ENCODE measurements around the gene TCTA.
"Not testable (repeated sequence)": the region's sequence is repeated elsewhere in the genome, so short reads cannot be mapped to it uniquely, and the experiment has no call there.

The TCTA gene

GRCh38 chr3:49383387-49383786 is 28.8 kb upstream of the TCTA start:
- no peak overlapping the region for H3K27ac ChIP-seq
- TF ChIP-seq CTCF (conservative IDR thresholded peaks at IDR 0.05) = no peak

GRCh38 chr3:49385617-49386016 is 26.6 kb upstream of the TCTA start:
- no peak for TF ChIP-seq CTCF (conservative IDR thresholded peaks at IDR 0.05)
- TF ChIP-seq ZFX (IDR thresholded peaks at IDR 0.05) = no peak
- H3K27ac ChIP-seq = no peak overlapping the region

GRCh38 chr3:49386056-49386756 is 26.0 kb upstream of the TCTA start:
- no peak overlapping the region for H3K27ac ChIP-seq
- TF ChIP-seq ZFX (IDR thresholded peaks at IDR 0.05) (no peak), CTCF (conservative IDR thresholded peaks at IDR 0.05) (no peak)

- TF ChIP-seq ZFX (IDR thresholded peaks at IDR 0.05) (no peak), CTCF (conservative IDR thresholded peaks at IDR 0.05) (no peak)
- no peak overlapping the region for H3K27ac ChIP-seq
These were observed 24.5 kb upstream of the TCTA start for GRCh38 chr3:49387721-49388120.

- TF ChIP-seq ZFX (IDR thresholded peaks at IDR 0.05) = no peak
- TF ChIP-seq CTCF (conservative IDR thresholded peaks at IDR 0.05) = no peak
- H3K27ac ChIP-seq = no peak overlapping the region
These were observed 23.9 kb upstream of the TCTA start for GRCh38 chr3:49388289-49388820.

GRCh38 chr3:49389297-49389696 is 22.9 kb upstream of the TCTA start:
- no peak overlapping the region for H3K27ac ChIP-seq
- TF ChIP-seq ZFX (IDR thresholded peaks at IDR 0.05) (no peak), CTCF (conservative IDR thresholded peaks at IDR 0.05) (no peak)

GRCh38 chr3:49391310-49391709 is 20.9 kb upstream of the TCTA start:
- H3K27ac ChIP-seq = not testable (repeated sequence)

GRCh38 chr3:49397470-49397869 is 14.8 kb upstream of the TCTA start:
- H3K27ac ChIP-seq = no peak overlapping the region
- TF ChIP-seq CTCF (conservative IDR thresholded peaks at IDR 0.05) (no peak), ZFX (IDR thresholded peaks at IDR 0.05) (no peak)
